Fibroblast of mammary gland (primary cell): Measurements from ENCODE around the gene FAM98A.
A peak's percentile ranks its signal among the peaks of the same experiment; 100 is the strongest.

ENCODE experiments used
- DNase-seq: peaks from one replicate; pipeline ENCODE4 v3.0.0-alpha.2; 2010; ENCODE audit warnings: low read depth
- H3K4me3 ChIP-seq: 2 replicates; pipeline ENCODE4 v1.5.1; 2011; ENCODE audit warnings: low read depth, mild to moderate bottlenecking, low read length, moderate library complexity; ENCODE audit not compliant: control insufficient read depth
- CTCF ChIP-seq: conservative IDR thresholded peaks from 2 replicates; pipeline ENCODE4 v1.5.1; 2011; ENCODE audit warnings: low read depth, low read length, inconsistent platforms; ENCODE audit not compliant: control insufficient read depth, insufficient read depth

The FAM98A gene

GRCh38 chr2:33552758-33553461 lies 46.2 kb downstream of the FAM98A start:
- DNase-seq = peak; percentile 55
- TF ChIP-seq CTCF = no peak
- no peak overlapping the region for H3K4me3 ChIP-seq

- DNase-seq = no peak
Measured at GRCh38 chr2:33550206-33550605, 48.9 kb downstream of the FAM98A start.

GRCh38 chr2:33541243-33541642 lies 57.9 kb downstream of the FAM98A start:
- no peak for TF ChIP-seq CTCF
- no peak overlapping the region for H3K4me3 ChIP-seq
- DNase-seq = no peak

More at GRCh38 chr2:33550206-33550605, 48.9 kb downstream of the FAM98A start:
- H3K4me3 ChIP-seq = no peak overlapping the region
- TF ChIP-seq CTCF = no peak

- H3K4me3 ChIP-seq = no peak overlapping the region
- DNase-seq = no peak
- TF ChIP-seq CTCF = no peak
Measured at GRCh38 chr2:33535421-33535820, 63.7 kb downstream of the FAM98A start.
